ENCODE results near the gene SNUPN.

The SNUPN gene

DNA sequence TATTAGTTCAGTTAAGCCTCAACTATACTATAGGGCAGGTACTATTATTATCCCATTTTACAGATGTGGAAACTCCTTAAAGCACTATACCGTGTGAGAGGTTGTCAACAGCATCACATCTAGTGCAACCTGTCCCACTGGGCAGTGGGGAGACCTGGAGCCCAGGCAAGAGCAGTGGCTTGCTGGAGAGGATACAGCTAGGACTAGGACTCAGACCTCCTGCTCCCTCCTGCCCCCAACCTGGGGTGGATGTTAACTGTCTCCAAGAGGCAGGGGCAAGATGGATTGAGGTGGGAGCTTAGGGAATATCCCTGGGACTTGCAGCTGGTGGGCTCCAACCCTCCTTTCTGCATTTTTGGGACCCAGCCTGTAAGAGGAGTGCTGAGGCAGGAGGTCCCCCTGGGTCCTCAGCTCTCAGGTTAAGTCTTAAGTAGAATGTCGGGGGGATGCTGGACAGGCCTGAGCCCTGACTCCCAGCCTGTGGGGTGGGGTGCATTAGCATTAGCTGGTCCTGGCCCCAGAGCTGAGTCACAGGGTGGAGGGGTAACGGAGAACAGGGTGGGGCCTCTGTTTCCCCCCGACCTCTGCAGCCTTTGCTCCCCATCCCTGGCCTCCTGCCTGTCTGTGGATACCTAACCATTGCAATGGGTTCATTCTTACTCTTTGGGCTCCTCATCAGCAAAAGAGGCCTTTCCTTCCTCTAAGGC is 28.8 kb upstream of the SNUPN start:
- no peak for DNase-seq (ENCODE audit: low read depth, low spot score)

DNA sequence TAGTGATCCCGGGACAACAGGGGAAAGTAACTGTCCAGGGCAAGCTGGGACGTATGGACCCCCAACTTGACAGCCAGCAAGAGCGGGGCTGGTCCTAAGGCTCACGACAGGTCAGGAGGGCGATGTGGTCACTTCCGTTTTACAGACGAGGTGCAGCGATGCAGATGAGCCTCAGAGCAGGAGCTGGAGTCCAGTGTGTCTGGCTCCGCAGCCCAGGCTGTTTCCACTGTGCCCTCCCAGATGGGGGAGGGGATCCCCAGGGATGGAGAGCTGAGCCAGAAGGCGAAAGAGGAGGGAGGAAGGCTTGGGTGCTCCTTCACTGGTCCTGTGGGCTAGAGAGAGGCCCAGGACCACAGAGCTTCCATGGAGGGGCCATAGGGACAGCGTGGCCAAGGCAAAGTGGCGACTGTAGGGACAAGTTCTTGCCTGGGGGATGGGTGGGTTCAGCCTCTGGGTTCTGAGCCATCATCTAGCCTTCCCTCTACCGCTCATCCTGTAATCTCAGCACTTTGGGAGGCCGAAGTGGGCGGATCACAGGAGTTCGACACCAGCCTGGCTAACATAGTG is 27.9 kb upstream of the SNUPN start:
- DNase-seq (ENCODE audit: low read depth, low spot score): no peak

DNA sequence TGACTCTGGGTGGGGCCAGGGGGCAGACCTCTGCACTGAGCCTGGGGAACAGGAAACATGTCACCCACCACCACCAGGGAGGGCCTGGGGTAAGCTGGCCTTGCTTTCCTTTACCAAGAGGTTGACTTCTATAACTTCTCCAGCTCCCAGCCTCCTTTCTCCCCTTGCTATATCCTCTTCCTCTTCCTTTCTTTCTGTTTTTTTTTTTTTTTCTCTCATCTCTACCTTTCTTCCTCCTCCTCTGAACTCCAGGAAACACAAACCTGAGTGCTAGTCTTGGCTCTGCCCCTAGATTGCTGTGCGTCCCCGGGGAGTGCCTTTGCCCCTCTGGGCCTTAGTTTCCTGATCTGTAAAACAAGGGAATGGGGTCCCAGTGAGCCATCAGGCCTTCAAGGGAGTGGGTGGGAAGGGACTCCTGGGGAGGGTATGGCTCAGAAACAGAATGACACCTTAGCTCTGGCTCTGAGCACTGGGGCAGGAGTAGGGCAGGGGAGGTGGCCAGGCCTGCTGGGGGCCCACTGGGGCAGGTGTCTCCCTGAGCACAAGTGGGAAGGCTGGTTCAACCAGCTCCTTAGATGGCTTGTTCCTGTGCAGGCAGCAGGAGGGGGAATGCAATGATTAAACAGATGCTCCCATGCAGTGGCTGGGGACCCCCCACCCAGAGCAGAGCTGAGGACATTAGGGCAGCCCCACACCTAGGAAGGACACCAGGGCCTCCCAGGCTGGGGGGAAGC is 26.5 kb upstream of the SNUPN start:
- DNase-seq (ENCODE audit: low read depth, low spot score): no peak

DNA sequence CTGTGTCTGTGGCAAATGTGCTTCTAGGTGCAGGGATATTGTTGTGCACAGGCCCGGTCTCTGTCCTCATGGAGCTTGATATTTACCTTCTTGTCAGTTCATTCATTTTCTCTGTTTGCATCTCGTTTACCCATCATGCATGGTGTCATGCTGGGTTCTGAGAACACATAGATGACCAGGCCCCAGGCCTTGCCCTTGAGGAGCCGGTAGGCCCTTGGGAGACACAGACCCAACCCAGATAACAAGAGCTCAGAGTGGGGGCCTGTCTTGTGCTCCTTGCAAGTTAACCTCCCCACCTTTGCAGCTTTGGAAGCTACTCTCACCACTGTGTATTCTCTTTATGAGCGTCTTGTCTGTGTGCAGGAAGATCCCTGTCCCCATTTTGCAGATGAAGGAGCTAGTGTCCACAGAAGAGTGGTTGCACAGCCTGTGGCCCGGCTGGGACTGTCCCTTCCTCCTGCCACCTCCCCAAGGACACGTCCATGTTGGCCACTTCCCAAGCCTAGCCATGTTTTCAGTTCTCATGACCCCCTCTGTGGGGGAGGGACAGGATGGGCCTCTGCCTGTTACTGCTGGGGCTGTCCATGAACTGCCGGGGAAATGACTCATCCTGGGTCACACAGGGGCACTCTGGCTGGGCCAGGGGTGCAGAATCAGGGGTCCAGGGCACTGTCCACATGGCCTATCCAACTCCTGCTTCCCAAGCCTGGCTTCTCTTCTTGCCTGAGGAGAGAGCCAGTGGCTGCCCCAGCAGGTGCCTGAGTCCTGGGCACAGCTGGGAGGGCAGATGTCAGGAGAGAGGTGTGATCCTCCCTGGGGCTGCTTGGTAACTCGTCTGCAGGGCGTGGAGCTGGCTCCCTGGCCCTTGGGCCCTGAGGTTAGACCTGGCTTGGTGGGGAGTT is 25.6 kb upstream of the SNUPN start:
- no peak for DNase-seq (ENCODE audit: low read depth, low spot score)

DNA sequence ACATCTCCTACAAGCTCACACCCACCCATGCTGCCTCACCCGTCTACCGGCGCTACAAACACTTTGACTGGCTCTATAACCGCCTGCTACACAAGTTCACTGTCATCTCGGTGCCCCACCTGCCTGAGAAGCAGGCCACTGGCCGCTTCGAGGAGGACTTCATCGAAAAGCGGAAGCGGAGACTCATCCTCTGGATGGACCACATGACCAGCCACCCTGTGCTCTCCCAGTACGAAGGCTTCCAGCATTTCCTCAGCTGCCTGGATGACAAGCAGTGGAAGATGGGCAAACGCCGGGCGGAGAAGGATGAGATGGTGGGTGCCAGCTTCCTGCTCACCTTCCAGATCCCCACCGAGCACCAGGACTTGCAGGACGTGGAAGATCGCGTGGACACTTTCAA is 24.3 kb upstream of the SNUPN start:
- DNase-seq (ENCODE audit: low read depth, low spot score): no peak

DNA sequence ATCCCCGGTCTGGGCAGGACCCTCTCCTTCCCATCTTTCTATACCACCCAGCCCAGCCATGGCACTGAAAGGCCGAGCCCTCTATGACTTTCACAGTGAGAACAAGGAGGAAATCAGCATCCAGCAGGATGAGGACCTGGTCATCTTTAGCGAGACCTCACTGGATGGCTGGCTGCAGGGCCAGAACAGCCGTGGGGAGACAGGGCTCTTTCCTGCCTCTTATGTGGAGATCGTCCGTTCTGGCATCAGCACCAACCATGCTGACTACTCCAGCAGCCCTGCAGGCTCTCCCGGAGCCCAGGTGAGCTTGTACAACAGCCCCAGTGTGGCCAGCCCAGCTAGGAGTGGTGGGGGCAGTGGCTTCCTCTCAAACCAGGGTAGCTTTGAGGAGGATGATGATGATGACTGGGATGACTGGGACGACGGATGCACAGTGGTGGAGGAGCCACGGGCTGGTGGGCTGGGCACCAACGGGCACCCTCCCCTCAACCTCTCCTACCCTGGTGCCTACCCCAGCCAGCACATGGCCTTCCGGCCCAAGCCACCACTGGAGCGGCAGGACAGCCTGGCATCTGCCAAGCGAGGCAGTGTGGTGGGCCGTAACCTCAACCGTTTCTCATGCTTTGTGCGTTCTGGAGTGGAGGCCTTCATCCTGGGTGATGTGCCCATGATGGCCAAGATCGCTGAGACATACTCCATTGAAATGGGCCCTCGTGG is 23.7 kb upstream of the SNUPN start:
- DNase-seq (ENCODE audit: low read depth, low spot score): no peak

DNA sequence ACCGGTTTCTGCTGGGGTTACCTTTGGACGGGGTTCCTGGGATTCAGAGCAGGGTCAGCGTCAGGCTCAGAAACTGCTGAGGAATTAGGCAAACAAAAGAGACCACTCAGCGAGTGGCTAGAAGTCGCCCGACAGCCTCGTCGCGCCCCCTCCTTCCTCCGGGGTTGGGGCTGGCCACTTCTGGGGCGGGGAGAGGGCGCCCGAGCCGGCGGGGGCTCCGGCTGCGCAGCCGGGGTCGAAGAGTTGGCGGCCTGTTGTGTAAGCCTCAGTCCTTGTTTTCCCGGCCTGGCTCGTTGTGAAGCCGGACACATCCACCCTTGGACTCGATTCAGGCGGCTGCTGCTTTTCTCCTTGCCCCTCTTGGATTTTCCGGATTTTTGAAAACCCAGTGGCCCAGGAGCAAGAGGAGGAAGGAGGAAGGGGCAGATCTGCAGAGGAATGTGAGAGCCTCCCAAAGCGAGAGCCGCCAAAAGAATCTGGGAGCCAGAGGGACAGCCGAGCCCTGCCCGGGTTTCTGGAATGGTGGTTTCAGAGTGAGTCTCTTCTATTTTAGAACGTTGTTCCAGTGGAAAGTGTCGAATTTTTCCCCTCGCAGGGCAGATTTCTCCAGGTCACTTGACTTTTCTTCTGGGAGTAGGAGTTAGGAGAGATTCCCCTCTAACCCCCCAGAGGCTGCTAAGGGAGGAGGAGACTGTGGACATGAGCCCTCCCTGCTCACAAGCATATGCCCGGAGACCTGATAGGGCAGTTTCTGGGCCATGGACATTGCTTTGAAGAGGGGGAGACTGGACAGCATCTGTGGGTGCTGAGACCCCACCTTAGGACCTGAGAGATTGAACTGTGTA is 22.9 kb upstream of the SNUPN start:
- DNase-seq (ENCODE audit: low read depth, low spot score): no peak

DNA sequence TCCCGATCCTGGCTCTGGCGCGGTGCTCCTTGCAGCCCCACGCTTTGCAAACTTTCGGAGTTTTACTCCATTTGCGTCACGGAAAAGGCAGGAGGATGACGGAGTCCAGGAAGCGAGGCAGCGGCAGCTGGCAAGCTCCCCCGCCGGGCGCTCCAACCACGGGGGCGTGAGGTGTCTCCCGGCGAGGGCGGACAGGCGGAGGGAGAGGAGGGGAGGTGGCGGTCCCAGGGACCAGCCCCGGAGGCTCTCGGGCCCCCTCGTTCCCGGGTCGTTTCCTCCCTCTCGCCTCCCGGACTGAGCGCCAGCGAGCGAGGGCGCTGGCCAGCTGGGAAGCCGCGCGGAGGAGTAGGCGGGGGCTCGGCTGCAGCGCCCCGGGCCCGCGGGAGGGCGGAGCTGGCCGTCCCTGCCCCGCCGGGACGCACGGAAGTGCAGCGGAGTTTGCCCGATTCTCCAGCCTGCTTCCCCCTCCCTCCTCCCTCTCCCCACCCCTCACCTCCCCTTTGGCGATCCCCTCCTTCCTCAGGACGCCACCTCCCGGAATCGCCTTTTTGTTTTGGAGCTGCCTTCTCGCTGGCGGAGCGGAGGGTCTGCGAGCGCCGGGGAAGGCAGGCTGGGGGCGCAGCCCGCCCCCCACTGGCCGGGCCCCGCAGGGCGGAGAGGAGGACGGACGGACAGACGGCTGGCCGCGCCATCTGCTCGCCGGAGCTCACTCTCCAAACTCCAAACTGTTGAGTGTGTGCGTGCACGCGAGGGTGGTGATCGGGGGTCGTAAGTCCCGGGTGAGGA is 22.0 kb upstream of the SNUPN start, which contains the start of gene SNX33:
SNX33 (plus strand) TSS at position 543 of the 786 bp plus-strand sequence. CDS start 1,191 bp downstream, outside the sequence.
- peak; percentile 16 for DNase-seq (ENCODE audit: low read depth, low spot score)

DNA sequence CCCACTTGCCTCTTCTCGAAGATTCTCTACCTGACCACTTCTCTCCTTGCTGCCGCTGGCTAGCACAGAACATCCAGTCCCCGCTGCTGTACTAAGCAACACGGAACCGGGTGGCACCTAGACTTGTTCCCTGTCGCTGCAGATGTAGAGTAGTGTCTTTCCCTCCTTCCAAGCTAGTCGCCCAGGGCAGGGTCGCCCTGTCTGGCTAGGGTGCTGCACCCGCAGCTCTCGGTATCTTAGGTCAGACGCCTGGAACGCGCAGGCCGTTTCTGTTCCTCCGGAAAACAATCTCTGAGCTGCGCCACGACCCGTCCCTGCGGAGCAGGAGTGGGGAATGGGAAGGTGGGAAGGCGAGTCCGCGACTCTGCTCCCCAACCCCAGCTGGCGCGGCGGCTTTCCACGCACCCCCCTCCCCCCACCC is 21.4 kb upstream of the SNUPN start:
- no peak for DNase-seq (ENCODE audit: low read depth, low spot score)

DNA sequence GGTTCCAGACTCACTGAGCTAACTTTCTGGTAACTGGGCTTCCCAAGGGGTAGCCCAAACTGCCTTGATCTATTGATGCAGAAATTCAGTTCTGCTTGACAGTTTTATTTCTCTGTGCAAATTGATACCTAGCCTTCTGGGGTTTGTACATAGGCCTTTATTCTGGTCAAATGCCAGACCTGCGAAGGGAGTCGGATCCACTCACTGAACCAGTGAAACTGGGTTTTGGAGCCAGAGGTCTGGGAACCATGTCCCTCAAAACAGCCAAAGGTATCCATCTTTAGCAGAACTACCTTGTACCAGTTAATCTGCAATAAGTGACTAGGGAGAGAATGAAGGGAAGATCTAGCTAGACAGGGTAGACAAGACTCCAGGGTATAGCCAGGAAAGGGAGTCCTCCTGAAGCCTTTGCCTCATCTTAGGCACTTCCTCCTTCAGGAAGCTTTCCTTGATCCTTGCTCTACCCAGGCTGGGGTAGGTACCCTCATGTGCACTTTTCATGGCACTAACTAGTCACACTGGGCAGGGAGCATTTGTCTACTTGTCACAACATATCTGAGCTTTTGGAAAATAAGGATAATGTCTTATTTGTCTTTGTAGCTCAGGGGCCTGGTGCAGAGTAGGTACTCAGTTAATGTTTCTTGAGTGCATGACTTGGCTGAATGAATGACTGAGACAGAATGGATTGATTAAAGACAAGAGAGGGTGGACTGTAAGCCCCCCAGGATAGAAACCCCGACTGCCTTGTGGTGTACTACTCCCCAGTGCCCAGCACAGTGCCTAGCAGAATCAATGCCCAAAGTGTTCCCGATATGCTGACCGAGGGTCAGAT is 20.8 kb upstream of the SNUPN start:
- DNase-seq (ENCODE audit: low read depth, low spot score): no peak

DNA sequence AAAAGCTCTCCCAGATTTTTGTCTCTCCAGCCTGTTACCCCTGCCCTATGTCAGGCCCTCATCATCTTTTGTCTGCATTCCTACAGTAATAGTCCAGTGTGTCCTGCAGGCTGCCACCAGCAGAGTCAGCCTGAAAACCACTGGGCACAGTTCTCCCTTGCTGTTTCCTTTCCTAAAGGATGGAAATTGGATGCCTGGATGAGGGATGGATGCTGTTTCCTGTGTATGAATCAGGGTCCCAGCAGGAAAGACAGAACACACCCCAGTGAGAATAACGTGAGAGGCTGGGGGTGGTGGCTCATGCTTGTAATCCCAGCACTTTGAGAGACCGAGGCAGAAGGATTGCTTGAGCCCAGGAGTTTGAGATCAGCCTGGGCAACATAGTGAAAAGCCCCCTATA is 18.9 kb upstream of the SNUPN start:
- no peak for DNase-seq (ENCODE audit: low read depth, low spot score)

DNA sequence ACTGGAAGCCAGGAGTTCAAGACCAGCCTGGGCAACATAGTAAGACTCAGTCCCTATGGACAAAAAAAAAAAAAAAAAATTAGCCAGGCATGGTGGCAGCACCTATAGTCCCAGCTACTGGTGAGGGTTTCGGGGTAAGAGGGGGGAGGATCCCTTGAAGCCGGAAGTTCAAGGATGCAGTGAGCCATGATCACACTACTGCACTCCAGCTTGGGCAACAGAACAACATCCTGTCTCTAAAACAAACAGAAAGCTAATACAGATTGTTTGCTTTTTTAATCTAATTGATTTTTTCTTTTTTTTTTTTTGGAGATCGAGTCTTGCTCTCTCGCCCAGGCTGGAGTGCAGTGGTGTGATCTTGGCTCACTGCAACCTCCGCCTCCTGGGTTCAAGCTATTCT is 16.1 kb upstream of the SNUPN start:
- no peak for DNase-seq (ENCODE audit: low read depth, low spot score)

DNA sequence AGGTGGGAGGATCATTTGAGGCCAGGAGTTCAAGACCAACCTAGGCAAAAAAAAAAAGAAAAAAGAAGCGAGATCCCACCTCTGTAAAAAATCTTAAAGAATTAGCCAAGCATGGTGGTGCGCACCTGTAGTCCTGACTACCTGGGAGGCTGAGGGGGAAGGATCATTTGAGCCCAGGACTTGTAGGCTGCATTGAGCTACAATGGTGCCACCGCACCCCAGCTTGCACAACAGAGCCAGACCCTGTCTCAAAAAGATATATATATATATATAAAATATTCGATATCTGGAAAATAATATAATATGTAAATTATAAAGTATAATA is 15.6 kb upstream of the SNUPN start:
- no peak for DNase-seq (ENCODE audit: low read depth, low spot score)

DNA sequence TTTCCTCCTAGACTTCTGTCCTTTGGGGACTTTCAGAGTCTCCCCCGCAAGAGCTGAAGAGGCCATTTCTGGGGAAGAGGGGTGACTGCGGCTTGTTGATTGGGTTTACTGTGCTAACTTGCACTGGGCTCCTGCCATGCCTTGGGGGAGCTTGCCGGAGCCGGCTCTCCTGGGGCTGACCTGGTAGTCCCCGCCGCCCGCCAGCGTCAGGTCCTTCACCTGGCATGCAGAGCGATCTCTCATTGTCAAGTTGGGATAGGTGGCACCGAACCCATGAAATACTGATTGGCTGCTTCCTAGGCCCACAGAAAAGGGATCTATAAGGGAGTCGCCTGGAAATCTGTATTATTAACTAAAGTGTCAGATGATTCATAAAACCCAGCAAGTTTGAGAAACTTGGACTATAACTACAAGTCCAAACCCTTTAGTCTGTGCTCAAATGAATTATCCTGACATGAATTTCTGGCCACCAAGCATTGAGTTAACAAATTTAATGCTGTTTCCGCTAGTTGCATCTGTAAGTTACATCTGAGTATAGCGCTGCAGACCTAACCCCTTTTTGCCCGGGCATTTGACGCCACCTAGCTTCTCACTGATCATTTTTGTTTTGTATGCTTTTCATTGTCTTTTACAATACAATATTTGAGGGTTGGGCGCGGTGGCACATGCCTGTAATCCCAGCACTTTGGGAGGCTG is 15.1 kb upstream of the SNUPN start:
- DNase-seq (ENCODE audit: low read depth, low spot score): no peak

DNA sequence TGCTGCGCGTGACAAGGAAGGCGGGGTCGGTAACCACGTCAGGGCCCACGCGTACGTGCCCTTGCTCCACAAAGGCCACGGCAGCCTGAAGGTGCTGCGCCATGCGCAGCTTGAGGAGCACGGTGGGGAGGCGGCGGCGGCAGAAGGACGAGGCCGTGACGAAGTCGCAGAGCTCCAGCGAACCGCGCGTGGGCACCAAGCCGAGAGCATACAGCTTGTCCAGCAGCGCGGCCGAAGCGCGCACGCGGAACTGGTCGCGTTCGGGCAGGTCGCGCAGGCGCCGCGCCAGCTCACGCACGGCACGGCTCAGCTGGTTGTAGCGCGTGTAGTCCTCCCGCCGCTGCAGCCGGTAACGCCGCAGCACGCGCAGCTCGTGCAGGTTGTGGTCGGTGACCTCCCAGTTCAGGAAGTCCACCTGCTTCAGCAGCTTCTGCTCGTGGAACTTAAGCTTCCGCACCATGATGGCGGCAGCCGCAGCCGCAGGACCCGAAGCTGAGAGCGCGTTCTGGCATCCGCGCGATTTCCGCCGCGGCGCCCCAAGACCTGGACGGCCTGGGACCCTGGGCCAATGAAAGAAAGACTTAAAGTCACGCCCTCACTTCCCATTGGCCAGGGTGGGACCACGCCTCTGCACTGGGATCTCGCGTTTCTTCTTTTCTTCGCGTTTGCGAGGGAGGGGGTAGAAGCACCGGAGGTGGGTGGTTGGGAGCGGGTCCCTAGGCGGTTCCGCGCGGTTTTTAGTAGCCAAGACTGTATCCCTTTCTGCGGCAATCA is 14.4 kb upstream of the SNUPN start, which contains the start of gene IMP3:
IMP3 (minus strand) TSS at position 516 of the 774 bp plus-strand sequence; CDS start at position 460, 56 bp downstream.
- DNase-seq (ENCODE audit: low read depth, low spot score): peak; percentile 90

DNA sequence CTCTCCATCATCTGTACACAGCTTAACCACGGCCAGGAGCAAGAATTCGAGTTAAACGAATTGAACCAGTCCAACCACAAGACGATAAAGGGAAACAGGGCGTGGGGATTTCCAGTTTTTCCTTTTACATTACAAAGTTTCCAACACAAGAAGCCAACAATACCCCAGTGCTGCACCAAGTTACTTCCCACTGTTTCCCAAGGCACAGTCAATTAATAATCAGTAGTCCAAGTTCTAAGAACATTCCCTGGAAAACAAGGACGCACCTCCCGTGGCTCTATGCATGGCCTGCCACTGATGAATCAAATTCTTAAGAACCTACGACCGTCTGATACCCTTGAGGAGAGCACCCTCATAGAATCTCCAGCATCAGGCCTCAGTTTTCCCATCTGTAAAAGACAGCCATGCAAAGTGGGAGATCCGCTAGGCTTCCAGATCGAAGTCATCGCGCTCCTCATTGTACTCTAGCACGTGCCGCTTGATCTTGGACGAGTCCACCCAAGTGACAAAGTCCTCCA is 13.7 kb upstream of the SNUPN start:
- DNase-seq (ENCODE audit: low read depth, low spot score): no peak

Measured in activated naive CD8-positive, alpha-beta T cell treated with anti-CD3 and anti-CD28 coated beads, Interleukin-2, amount 50 U/mL, for 16 hours (primary cell).